IgD-negative memory B cell (primary cell): ENCODE results near the gene UBR4. TPM values are rescaled to one million over a fixed set of nuclear protein-coding genes. Genes with fewer than 3 reads are reported as not detected.

Experiments
- H3K27ac Mint-ChIP-seq, 3 donors: one replicate each; pipeline ENCODE4 v1.8.0; 2020 to 2022; ENCODE audit warnings: mild to moderate bottlenecking in 3 of 3, mixed read lengths in 3 of 3, moderate library complexity in 1 of 3
- H3K27me3 Mint-ChIP-seq: one replicate; pipeline ENCODE4 v1.8.0; 2021; ENCODE audit warnings: mixed read lengths
- H3K36me3 Mint-ChIP-seq: one replicate; pipeline ENCODE4 v1.8.0; 2020; ENCODE audit warnings: mild to moderate bottlenecking, mixed read lengths
- H3K4me1 Mint-ChIP-seq, 3 donors: one replicate each; pipeline ENCODE4 v1.8.0; 2020 to 2022; ENCODE audit warnings: mixed read lengths in 3 of 3, mild to moderate bottlenecking in 1 of 3
- H3K4me3 Mint-ChIP-seq, 4 donors: one replicate each; pipeline ENCODE4 v1.8.0; 2020 to 2022; ENCODE audit warnings: mild to moderate bottlenecking in 4 of 4, mixed read lengths in 4 of 4, moderate library complexity in 3 of 4
- H3K9me3 Mint-ChIP-seq, 3 donors: one replicate each; pipeline ENCODE4 v1.8.0; 2020 to 2021; ENCODE audit warnings: mixed read lengths in 3 of 3, mild to moderate bottlenecking in 1 of 3
- polyA plus RNA-seq: library from polyadenylated mRNA; unstranded; fragments of 300-500 nt; fragmentation: Illumina TruSeq; gene quantifications from one replicate; pipeline ENCODE4 v1.2.3, GENCODE V29; 2021

The UBR4 gene
- polyA plus RNA-seq, 1 donor from 2014 or later: 14.1 TPM

- Mint-ChIP-seq H3K4me1 (peaks cover 0 to 4% (median 1%) of the 10 kb centered on the region in 3 donors), H3K27me3 (peaks cover 16% of the 10 kb centered on the region), H3K27ac (no peak overlapping the region), H3K9me3 (no peaks in the 10 kb centered on the region), H3K36me3 (no peaks in the 10 kb centered on the region), H3K4me3 (no peak overlapping the region)
Measured at GRCh38 chr1:19046972-19047731, 162.9 kb downstream of the UBR4 start.

GRCh38 chr1:19045898-19046880, 163.9 kb downstream of the UBR4 start:
- Mint-ChIP-seq H3K36me3 (no peaks in the 10 kb centered on the region), H3K4me3 (peak overlapping the region in 1 of 4 donors; percentile 27), H3K27ac (no peak overlapping the region), H3K4me1 (peaks cover 0 to 2% (median 1%) of the 10 kb centered on the region in 3 donors), H3K27me3 (peaks cover 12% of the 10 kb centered on the region), H3K9me3 (no peaks in the 10 kb centered on the region)

GRCh38 chr1:19044975-19045831, 164.9 kb downstream of the UBR4 start:
- H3K4me3 Mint-ChIP-seq: peak overlapping the region in 1 of 4 donors; percentile 27
- no peaks in the 10 kb centered on the region for H3K36me3 Mint-ChIP-seq
- no peaks in the 10 kb centered on the region for H3K9me3 Mint-ChIP-seq
- H3K27me3 Mint-ChIP-seq: peaks cover 16% of the 10 kb centered on the region
- peaks cover 0 to 2% (median 1%) of the 10 kb centered on the region in 3 donors for H3K4me1 Mint-ChIP-seq
- H3K27ac Mint-ChIP-seq: no peak overlapping the region

GRCh38 chr1:19044471-19044870, 165.6 kb downstream of the UBR4 start:
- H3K27ac Mint-ChIP-seq: no peak overlapping the region
- H3K36me3 Mint-ChIP-seq: no peaks in the 10 kb centered on the region
- peaks cover 16% of the 10 kb centered on the region for H3K27me3 Mint-ChIP-seq
- peaks cover 0 to 2% (median 1%) of the 10 kb centered on the region in 3 donors for H3K4me1 Mint-ChIP-seq
- H3K9me3 Mint-ChIP-seq: no peaks in the 10 kb centered on the region
- H3K4me3 Mint-ChIP-seq: no peak overlapping the region

- Mint-ChIP-seq H3K9me3 (no peaks in the 10 kb centered on the region), H3K27me3 (peaks cover 16% of the 10 kb centered on the region), H3K27ac (no peak overlapping the region), H3K36me3 (no peaks in the 10 kb centered on the region), H3K4me1 (peaks cover 0 to 2% (median 1%) of the 10 kb centered on the region in 3 donors), H3K4me3 (no peak overlapping the region)
Measured at GRCh38 chr1:19043579-19044443, 166.3 kb downstream of the UBR4 start.

GRCh38 chr1:19042675-19043578, 167.1 kb downstream of the UBR4 start:
- peaks cover 16% of the 10 kb centered on the region for H3K27me3 Mint-ChIP-seq
- no peaks in the 10 kb centered on the region for H3K4me1 Mint-ChIP-seq
- H3K36me3 Mint-ChIP-seq: no peaks in the 10 kb centered on the region

GRCh38 chr1:19040010-19040680, 169.9 kb downstream of the UBR4 start:
- H3K4me1 Mint-ChIP-seq: no peaks in the 10 kb centered on the region
- H3K4me3 Mint-ChIP-seq: no peak overlapping the region
- no peaks in the 10 kb centered on the region for H3K9me3 Mint-ChIP-seq
- H3K27ac Mint-ChIP-seq: no peak overlapping the region
- peaks cover 12% of the 10 kb centered on the region for H3K27me3 Mint-ChIP-seq
- no peaks in the 10 kb centered on the region for H3K36me3 Mint-ChIP-seq

More at GRCh38 chr1:19042675-19043578, 167.1 kb downstream of the UBR4 start:
- Mint-ChIP-seq H3K9me3 (no peaks in the 10 kb centered on the region), H3K27ac (no peak overlapping the region), H3K4me3 (no peak overlapping the region)

- no peak overlapping the region for H3K27ac Mint-ChIP-seq
- H3K36me3 Mint-ChIP-seq: no peaks in the 10 kb centered on the region
- H3K4me1 Mint-ChIP-seq: no peaks in the 10 kb centered on the region
- peaks cover 10% of the 10 kb centered on the region for H3K27me3 Mint-ChIP-seq
- H3K9me3 Mint-ChIP-seq: no peaks in the 10 kb centered on the region
- no peak overlapping the region for H3K4me3 Mint-ChIP-seq
Measured at GRCh38 chr1:19038732-19039131, 171.3 kb downstream of the UBR4 start.

- Mint-ChIP-seq H3K27me3 (peaks cover 14% of the 10 kb centered on the region), H3K4me1 (no peaks in the 10 kb centered on the region), H3K9me3 (no peaks in the 10 kb centered on the region), H3K4me3 (no peak overlapping the region), H3K36me3 (no peaks in the 10 kb centered on the region), H3K27ac (no peak overlapping the region)
Measured at GRCh38 chr1:19038096-19038495, 172.0 kb downstream of the UBR4 start.

- no peaks in the 10 kb centered on the region for H3K9me3 Mint-ChIP-seq
- peaks cover 14% of the 10 kb centered on the region for H3K27me3 Mint-ChIP-seq
- no peak overlapping the region for H3K27ac Mint-ChIP-seq
- no peaks in the 10 kb centered on the region for H3K36me3 Mint-ChIP-seq
- no peaks in the 10 kb centered on the region for H3K4me1 Mint-ChIP-seq
- no peak overlapping the region for H3K4me3 Mint-ChIP-seq
Measured at GRCh38 chr1:19037659-19038058, 172.4 kb downstream of the UBR4 start.

- no peaks in the 10 kb centered on the region for H3K36me3 Mint-ChIP-seq
- H3K27ac Mint-ChIP-seq: no peak overlapping the region
- no peaks in the 10 kb centered on the region for H3K9me3 Mint-ChIP-seq
- H3K4me3 Mint-ChIP-seq: no peak overlapping the region
- peaks cover 10% of the 10 kb centered on the region for H3K27me3 Mint-ChIP-seq
- no peaks in the 10 kb centered on the region for H3K4me1 Mint-ChIP-seq
Measured at GRCh38 chr1:19036813-19037605, 173.1 kb downstream of the UBR4 start.
